AG04450 (cell line): ENCODE measurements around the gene ANKRD9. TPM values are rescaled to one million over a fixed set of nuclear protein-coding genes. Genes with fewer than 3 reads are reported as not detected.
A peak's percentile ranks its signal among the peaks of the same experiment; 100 is the strongest.
"Not testable (repeated sequence)": the region's sequence is repeated elsewhere in the genome, so short reads cannot be mapped to it uniquely, and the experiment has no call there.

ENCODE experiments used
- CTCF ChIA-PET: fragments of 300-600, 350-600 bp; formaldehyde crosslinking; extraction: SDS; loops from one replicate; lab custom pipeline; 2022; ENCODE audit warnings: antibody characterized with exemption, inconsistent platforms; lab: Charles Lee
- POLR2A ChIA-PET: fragments of 350-600 bp; formaldehyde crosslinking; extraction: SDS; loops from one replicate; lab custom pipeline; 2021; ENCODE audit warnings: antibody characterized with exemption, inconsistent platforms; lab: Yijun Ruan, JAX
- DNase-seq: peaks from one replicate; pipeline ENCODE4 v3.0.0-alpha.2; 2011; ENCODE audit warnings: low read depth, low spot score
- H3K27ac ChIP-seq: one replicate; pipeline ENCODE4 v1.5.1; 2012; ENCODE audit warnings: low read depth, low read length, control low read depth
- H3K27me3 ChIP-seq: one replicate; pipeline ENCODE4 v1.6.0; 2012; ENCODE audit warnings: low read length; ENCODE audit not compliant: control insufficient read depth, insufficient read depth
- H3K4me3 ChIP-seq: 2 replicates; pipeline ENCODE4 v1.5.1; 2011; ENCODE audit warnings: mild to moderate bottlenecking, low read depth, low read length, control low read depth
- H3K9me3 ChIP-seq: 2 replicates; pipeline ENCODE4 v1.5.1; 2012; ENCODE audit warnings: low read length; ENCODE audit not compliant: control insufficient read depth, insufficient read depth
- polyA plus RNA-seq: library from polyadenylated mRNA; depleted of rRNA; stranded (reverse); fragments of >200 nt; gene quantifications from 2 replicates; pipeline ENCODE4 v1.2.3, GENCODE V29; 2011
- TF ChIP-seq, protein P1 (sequence below): IDR thresholded peaks from 2 replicates; pipeline ENCODE4 v1.5.1; 2011; ENCODE audit warnings: low read depth, low read length, control low read depth, inconsistent platforms

ANKRD9 gene
- polyA plus RNA-seq, 1 experiment = 4.0 TPM

DNA sequence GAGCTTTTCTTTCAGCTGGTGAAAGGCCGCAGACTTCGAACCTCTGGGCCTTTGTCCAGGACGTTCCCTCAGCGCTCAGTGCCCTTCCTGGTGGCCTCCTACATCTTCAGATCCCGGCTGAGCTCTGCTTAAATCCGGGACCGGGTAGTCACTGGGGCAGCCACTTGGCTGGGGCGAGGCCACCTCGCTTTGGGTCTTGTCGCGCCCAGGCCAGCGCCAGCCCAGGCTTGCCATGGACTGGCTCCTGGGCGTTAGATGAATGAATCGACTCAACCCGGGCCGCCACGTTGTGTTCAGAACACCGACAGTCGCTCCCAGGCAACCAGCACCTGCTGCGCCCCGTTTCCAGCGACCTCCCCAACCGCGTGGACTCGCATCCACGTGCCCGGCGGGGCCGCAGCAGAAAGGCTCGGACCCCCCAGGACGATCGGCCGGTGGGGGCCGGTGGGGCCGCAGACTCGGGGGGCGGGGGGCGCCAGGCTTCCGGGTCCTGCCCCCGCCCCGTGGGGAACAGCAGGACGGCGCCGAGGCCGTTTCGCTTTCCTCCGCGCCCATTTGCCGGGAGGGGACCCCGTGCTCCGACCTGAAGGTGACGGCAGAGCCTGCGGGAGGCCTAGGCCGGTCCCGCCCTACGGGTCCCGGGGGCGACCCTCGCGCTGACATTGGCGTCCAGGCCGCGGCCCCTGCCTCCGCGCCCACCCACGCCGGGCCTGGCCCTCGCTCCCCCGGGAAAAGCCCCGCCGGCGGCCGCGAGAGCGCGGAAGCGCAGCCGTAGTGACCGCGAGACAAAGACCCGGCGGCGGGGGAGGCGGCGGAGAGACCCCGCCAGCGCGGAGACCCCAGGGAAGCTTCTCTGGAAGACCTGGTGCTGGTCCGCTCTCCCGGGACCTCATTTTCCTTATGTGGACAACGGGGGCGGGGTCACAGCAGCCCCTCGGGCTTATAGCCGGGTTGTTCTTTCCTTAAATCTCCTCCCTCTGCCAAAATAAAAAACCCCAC lies 45.5 kb upstream of the ANKRD9 start:
- TF ChIP-seq, protein P1, sequence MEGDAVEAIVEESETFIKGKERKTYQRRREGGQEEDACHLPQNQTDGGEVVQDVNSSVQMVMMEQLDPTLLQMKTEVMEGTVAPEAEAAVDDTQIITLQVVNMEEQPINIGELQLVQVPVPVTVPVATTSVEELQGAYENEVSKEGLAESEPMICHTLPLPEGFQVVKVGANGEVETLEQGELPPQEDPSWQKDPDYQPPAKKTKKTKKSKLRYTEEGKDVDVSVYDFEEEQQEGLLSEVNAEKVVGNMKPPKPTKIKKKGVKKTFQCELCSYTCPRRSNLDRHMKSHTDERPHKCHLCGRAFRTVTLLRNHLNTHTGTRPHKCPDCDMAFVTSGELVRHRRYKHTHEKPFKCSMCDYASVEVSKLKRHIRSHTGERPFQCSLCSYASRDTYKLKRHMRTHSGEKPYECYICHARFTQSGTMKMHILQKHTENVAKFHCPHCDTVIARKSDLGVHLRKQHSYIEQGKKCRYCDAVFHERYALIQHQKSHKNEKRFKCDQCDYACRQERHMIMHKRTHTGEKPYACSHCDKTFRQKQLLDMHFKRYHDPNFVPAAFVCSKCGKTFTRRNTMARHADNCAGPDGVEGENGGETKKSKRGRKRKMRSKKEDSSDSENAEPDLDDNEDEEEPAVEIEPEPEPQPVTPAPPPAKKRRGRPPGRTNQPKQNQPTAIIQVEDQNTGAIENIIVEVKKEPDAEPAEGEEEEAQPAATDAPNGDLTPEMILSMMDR = no peak
- H3K27me3 ChIP-seq = no peaks in the 10 kb centered on the region
- H3K4me3 ChIP-seq = peak overlapping the region; percentile 59
- ChIA-PET POLR2A (interaction anchor here (0.6 kb wide), 2 partner anchors 15 to 30 kb away, joined by 3 to 6 read pairs; no protein-coding TSS in a partner anchor), CTCF (no interaction called here)
- no peak for DNase-seq
- H3K9me3 ChIP-seq = no peaks in the 10 kb centered on the region
- no peak overlapping the region for H3K27ac ChIP-seq

- H3K9me3 ChIP-seq = peaks cover 6% of the 10 kb centered on the region
- ChIA-PET CTCF (no interaction called here), POLR2A (no interaction called here)
- no peak overlapping the region for H3K27ac ChIP-seq
- TF ChIP-seq, protein P1 = no peak
- DNase-seq = no peak
- peak overlapping the region; percentile 15 for H3K4me3 ChIP-seq
- H3K27me3 ChIP-seq = peaks cover 7% of the 10 kb centered on the region
Measured at GRCh38 chr14:102551995-102552705, 42.6 kb upstream of the ANKRD9 start.

- H3K9me3 ChIP-seq, H3K4me3 ChIP-seq, CTCF ChIA-PET, H3K27ac ChIP-seq, DNase-seq, POLR2A ChIA-PET, H3K27me3 ChIP-seq: not testable (repeated sequence)
Measured at GRCh38 chr14:102550927-102551401, 41.4 kb upstream of the ANKRD9 start.

GRCh38 chr14:102548616-102549240 lies 39.2 kb upstream of the ANKRD9 start:
- DNase-seq = no peak
- POLR2A ChIA-PET = no interaction called here

More at GRCh38 chr14:102548616-102549240, 39.2 kb upstream of the ANKRD9 start:
- Histone ChIP-seq H3K9me3 (peaks cover 6% of the 10 kb centered on the region), H3K27ac (no peak overlapping the region), H3K27me3 (peaks cover 19% of the 10 kb centered on the region), H3K4me3 (no peak overlapping the region)
- TF ChIP-seq, protein P1 = no peak
- CTCF ChIA-PET = interaction anchor here (2.4 kb wide), 1 partner anchor 24 kb away, joined by 10 read pairs; no protein-coding TSS in a partner anchor
